ENCODE data around the gene OTUD7B.
"Not testable (repeated sequence)": the region's sequence is repeated elsewhere in the genome, so short reads cannot be mapped to it uniquely, and the experiment has no call there.

The OTUD7B gene

DNA sequence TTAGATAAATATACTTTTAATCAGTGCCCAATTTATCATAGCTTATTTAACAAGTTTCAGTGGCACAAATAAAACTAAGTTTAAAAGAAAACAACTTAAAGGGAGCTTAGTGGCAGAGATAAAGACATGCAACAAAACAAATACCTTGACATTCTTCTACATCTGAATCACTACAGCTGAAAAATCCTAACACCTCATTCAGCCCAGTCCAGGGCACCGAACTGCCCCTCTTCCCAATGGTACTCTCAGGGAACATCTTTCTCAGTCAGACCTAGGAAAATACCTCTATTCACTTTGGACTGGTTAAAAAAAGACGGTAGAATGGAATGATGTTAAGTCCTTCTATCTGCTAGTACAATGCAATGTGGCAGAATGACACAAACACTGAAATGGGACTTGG is 8.3 kb downstream of the OTUD7B start:
- DNase-seq (ENCODE audit: low read depth): no peak

DNA sequence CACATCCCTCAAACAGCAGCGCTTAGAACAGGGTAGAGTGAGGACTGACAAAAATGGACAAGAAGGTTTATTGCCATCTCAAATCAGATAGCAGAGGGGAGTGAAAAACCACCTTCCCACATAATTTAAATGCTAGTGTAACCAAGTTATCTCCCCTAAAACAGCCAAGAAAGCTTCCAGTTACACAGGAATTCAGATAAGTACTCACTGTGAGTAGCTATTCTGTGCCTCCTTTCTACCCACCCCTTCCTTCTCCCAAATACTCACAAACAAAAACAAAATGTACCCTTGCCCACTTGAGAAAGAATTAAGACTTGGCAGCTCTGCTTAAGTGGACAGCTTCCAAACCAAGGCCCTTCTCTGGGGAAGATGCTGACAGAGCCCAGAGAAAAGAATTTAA is 9.1 kb downstream of the OTUD7B start:
- DNase-seq (ENCODE audit: low read depth): no peak

DNA sequence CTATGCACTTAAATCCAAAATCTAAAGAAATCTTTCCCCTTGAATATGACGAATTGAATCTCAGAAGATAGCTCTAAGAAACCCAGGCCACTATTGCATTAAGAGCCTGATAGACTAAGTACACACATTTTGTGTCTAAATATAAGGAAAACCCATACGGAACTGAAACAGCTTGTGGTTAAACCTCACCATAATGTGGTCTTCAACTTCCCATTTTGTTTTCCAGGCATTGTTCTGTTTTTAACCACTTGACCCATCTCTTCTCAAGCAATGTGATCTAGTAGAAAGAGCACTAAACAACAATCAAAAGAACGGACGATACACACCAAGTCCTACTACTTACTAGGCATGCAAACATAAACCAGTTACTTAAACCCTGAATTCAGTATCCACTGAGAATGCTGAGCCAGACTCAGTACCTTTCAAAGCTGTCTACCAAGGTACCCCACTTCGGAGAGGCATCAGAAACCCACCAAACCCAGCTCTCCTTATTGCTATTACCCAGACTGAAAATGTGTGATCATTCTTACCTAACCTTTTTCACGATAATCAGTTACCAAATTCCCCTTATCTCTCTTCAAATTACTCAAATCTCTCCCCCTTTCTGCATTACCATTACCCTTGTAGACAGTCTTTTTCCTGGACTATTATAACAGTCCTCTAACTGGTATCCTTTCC is 12.8 kb downstream of the OTUD7B start:
- DNase-seq (ENCODE audit: low read depth): no peak

DNA sequence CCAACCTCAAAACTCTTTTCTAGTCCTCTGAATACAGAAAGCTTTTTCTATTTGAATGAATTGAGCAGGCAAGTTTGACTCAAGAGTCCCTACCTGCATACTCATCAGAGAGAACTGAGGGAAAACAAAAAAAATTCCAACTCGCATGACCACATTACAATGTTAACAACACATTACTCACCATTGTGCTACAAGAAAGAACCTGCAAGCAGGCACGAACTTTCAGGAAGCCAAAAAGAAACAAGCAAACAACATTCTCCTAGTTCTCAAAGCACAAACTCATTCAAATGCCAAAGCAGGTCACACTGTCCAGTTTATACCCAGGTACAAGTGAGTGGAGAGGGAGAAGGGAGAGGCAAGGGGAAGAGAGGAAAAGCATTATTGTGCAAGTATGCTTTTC is 14.6 kb downstream of the OTUD7B start:
- DNase-seq (ENCODE audit: low read depth): no peak

DNA sequence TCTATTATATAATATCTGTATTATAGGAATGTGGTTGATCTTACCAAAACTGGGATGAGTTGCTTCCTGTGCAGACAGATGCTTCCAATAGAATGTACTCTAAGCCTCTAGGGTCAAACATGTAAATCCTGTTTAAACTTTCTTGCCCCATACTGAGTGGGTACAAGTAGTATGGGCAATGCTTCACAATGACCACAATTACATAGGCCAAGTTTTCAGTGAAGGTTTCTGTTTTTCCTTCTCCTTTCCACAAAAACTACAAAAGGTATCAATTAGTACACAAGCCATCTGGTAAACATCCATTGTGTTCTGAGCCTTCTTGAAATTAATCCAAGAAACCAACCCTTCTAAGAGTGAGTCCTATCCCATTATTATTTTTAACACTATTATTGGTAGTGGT is 16.8 kb downstream of the OTUD7B start:
- no peak for DNase-seq (ENCODE audit: low read depth)

DNA sequence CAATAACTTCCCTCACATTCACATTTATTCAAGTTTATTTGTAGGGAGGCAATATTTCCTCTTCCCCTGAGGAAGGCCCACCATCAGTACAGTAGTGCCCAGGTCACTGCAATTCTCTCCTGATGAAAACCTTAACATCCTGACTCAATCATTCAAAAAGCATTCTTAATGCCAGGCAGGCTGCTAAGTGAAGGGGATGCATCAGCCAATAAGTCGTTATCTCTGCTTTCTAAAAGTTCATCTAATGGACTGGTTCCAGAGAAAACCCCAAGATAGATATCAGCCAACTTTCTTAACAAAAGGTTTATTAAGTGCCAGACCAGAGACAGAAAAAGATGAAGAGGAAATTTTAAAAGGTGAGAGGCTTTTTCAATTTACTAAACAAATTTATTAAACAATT is 17.3 kb downstream of the OTUD7B start:
- DNase-seq (ENCODE audit: low read depth): no peak

DNA sequence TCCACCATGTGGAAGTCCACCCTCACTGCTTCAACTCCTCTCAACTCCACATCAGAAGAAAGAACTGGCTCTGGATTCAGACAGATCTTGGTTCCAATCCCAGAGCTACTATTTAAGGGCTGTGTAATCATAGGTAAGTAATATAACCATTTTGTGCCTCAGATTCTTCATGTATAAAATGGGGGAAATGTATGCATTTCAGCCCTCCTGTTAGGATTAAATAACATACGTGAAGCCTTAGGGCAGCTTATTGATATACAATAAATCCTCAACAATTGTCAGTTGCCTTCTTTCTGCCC is 23.3 kb downstream of the OTUD7B start:
- DNase-seq (ENCODE audit: low read depth): no peak

DNA sequence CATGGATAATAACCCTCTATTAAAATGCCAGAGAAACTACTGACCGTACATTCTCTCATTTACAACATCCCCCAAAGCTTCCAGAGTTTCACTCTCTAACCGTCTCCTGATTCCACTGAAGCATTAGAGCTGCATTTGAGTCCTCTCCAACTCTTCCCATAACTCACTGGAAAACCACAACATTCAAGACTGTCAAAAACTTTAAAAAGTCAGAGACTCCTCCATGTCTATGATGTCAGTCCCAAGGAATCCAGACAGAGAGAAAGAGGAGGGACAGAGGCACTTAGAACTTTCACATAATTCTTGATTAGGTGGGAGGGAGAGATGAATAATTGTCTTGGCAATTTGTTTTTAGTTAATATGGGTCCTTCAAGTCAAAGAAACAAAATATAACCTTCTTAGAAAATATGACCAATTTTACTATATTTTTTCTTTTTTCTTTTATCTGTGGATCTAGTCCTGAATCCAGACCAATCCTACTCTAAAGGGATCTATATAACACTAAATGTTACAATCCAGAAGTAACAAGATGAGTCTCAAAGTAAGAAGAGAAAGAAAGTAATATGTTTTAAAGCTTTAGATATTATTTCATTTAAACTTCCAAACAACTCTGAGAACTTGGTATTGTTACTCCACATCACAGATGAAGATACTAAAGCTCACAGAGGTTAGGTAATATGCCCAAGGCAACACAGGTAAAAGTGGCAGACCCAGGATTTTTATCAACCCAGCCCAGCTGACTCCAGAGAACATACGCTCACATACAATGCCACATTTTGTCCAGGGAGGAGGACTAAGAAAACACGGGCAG is 23.8 kb downstream of the OTUD7B start:
- no peak for DNase-seq (ENCODE audit: low read depth)

DNA sequence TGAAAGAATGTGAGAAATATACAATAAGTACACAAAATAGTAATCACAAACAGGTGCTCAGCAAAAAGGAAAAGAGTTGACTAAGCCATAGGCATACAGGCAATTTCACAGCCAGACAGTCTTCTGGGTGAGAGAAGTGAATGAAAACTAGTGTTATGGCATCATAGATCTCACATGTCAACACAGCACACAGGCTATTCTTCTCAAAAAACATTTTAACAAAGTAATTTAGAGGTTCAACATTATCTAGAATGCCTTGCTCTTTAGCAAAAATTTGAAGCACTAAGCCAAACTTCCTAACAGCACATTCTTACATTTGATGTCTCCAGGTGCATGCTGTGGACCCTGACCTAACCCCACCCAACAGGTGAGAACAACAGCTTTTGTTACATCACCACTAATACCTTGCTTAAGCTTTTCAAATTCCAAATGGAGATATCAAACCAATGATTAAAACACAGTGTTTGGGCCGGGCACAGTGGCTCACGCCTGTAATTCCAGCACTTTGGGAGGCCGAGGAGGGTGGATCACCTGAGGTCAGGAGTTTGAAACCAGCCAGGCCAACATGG is 30.5 kb downstream of the OTUD7B start:
- DNase-seq (ENCODE audit: low read depth): no peak

DNA sequence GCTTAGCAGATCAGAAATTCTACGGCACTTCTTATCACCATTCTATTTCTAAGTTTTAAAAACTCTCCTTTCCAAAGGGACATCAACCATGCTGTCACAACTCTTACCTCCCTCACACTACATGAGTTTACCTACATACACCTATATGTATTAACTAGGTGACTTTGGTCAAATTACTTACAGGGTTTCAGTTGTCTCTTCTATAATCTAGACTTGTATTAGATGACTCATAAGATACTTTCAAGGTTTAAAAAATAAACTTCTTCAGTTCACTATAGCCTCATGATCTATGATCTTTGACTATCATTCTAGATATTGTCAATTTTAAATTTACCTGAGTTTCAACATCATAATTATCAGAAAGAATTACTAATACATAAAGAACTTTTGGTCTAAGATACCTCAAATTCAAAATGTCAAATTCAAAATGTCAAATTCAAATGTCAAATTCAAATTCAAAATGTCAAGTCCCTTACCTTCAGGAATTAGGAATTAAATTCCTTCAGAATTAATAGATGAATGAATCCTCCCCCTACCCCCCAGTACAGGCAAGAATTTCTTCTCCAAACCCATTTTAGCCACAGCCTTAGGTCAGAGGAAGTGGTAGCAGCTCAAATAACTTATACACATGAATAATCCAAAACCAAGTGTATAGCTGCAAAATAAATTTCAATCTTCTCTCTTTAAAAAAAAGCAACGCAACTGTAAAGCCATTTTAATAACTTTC is 31.1 kb downstream of the OTUD7B start:
- no peak for DNase-seq (ENCODE audit: low read depth)

DNA sequence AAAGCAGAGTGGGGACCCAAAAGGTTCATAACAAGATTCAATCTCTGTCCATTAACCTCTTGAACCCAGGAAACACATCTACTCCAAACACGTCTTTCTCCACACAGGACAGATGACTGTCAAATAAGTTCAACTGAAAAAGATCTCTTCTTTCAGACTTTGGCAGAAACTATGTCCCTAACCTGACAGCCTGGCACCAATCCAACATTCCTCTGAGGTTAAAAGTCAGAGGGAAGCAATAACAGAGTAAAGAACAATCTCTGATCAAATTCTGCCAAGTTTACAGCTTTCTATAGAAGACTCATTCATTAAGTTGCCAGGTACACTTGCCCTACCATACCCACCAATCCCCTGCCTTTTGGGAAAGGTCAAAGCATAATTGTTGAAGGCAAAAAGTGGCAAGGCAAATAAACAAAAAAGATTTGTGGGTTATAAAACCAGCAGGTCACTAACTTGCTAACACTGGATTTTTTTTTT is 31.9 kb downstream of the OTUD7B start:
- DNase-seq (ENCODE audit: low read depth): no peak

DNA sequence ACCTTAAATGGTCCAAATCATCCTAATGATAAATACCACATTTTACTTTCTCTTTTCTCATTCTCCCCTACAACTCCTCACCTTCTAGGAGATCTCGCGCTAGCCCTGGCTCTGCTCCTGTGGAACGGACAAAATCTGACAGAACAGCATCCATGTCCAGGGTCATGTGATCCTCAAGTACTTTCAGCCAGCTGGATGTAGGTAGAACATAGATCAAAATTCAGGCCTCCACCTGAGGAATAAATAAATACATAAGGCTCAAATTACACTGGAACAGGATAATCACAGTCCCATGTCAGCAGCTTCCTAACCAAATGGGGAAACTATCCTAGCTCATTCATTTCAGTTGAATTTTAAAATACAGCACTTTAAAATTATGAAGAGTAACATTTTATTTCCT is 33.2 kb downstream of the OTUD7B start:
- no peak for DNase-seq (ENCODE audit: low read depth)

DNA sequence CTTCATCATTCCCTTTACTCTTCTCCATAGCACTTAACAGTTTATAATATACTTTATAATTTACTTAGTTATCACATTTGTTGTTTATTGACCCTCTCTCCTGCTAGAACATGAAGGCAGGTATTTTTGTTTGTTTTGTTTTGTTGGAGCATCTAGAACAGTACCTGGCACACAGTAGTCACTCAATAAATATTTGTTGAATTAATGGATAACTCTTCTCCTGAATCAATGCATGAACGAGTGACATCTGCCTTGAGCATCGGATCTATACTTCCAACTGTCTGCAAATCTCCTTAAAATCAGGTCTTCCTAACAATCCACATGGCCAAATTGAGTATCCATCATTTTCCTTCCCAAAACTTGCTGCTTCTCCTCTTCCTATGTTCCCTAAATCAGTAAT is 38.0 kb downstream of the OTUD7B start:
- DNase-seq (ENCODE audit: low read depth): no peak

DNA sequence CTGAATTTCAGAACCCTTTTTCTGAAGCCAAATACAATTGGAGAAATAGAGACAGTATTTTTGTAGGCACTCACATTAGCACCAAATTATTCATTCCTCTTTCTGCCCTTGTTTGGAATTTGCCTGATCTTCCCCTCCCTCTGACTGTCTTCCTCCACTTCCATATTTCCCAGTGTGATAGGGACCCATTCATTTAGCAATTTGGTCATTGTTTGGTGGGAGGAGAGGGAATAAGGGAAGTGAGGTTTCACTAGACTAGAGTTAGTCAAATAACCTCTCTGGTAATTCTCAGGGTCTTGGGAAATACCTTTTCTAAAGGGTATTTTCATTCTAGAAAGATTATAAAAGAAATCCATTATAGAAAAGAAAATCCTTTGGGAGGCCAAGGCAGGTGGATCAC is 42.9 kb downstream of the OTUD7B start:
- no peak for DNase-seq (ENCODE audit: low read depth)

DNA sequence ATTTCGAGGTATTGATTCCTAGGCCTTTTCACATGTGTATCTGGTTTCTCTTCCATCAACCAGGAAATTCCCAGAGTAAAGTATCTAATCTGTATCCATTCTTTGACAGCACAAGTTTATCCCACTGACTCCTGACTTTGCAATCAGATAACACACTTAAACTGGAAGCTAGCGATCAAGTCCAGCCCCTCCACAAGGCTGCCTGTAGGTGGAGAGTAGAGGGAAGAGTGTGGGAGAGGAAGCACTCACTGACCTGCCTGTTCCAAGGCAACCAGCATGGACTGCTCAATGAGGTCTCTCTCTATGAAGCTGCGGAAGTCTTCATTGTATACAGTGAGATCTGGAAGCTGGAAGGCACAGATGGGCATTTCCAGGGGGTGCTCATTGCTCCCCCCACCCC is 43.5 kb downstream of the OTUD7B start:
- no peak for DNase-seq (ENCODE audit: low read depth)

DNA sequence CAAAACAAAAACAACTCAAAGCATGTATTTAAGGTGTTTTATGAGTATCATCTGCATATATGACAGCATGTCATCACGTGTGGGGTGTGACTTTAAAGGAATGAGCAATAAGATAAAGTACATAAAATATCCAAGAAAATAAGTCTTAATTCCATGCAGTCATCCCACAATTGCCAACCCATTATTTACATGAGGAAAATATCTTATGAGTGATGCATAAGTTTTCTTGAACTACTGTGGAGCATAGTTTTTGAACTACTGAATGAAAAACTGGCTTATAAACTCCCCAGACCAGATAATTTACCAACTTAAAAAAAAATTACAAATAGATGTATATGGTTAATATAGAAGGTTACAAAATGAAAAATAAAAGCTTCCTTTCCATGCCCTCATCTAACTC is 44.1 kb downstream of the OTUD7B start:
- DNase-seq (ENCODE audit: low read depth): no peak

DNA sequence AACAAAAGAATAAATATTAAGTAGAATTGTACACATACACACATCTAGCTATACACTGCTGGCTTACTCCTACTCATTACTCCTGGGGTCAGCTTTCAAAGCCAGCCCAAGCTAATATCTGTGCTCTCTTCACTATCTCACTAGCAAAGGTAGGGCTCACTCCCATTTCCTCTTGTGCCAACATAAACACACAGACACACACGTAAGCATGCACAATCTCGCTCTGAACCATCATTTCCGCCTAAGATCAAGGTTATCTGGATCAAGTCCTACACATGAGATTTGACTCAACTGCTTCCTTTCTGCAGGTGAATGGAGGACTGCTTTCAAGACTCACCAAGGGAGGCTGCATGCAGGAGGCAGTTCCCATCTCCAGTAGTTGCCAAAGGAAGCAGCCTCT is 45.1 kb downstream of the OTUD7B start:
- no peak for DNase-seq (ENCODE audit: low read depth)

DNA sequence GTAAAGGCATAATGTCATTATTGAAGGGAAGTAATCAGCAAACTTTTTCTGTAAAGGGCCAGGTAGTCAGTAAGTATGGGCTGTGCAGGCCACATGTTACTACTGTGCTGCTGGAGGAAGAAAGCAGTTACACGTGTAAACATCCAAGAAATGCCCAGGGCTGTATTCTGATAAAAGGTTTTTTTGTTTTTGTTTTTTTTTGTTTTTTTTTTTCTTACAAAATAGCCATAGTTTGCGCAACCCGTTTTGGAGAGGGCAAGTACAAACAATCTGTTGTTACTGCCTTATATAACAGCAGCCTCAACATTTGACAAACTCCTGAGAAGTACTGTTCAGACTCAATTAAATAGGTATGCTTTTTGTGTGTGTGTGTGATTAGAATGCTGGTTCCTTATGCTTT is 47.2 kb downstream of the OTUD7B start:
- DNase-seq (ENCODE audit: low read depth): no peak

DNA sequence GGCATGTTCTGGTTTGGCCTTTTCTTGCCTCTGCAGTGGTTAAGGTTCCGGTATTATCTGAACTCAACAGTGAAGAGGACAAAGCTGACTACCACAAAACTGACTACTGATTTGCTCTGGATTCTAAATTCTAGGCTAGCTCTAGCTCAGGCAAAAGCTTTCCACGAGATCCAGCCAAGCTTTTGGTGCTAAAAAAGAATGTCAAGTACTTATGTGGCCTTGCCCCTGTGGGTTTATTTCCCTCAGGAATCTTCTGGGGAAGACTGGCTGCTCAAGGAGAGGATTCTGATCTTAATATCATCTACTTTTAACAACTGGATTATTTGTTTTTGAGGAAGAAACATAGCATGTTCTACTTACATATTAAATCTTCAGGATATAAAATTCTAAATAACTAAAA is 47.8 kb downstream of the OTUD7B start:
- no peak for DNase-seq (ENCODE audit: low read depth)

DNA sequence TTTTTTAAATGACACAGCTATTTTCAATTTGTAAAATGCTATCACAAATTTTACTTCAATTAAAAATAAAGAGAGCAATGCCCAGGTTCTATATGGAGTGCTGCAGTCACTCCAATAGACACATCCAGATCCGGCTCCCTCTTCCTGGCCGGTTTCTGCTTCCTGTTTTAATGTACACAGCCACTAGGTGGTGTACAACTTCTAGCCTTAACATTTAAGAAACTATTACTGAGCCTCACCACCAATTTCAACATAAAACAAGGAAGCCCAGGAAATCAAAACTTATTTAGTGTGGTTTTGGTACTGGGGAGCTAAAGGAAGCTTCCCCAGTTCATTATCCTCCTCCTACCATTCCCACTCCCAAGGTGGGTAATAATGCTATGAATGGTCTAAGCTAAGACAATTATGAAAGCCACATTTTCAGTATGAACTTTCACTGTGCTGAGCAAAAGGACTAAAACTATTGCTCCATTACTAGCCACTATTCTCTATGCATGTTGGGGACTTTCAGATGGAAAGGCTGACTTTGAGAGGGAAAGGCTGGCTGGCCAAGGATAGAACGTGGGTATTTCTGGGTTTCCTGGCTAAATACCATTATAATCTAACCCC is 48.4 kb downstream of the OTUD7B start:
- DNase-seq (ENCODE audit: low read depth): peak; percentile 22

DNA sequence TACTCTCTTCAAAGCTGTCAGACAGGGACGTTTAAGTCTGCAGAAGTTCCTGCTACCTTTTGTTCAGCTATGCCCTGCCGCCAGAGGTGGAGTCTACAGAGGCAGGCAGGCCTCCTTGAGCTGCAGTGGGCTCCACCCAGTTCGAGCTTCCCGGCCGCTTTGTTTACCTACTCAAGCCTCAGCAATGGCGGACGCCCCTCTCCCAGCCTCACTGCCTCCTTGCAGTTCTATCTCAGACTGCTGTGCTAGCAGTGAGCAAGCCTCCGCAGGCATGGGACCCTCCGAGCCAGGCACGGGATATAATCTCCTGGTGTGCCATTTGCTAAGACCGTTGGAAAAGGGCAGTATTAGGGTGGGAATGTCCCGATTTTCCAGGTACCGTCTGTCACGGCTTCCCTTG is 53.0 kb downstream of the OTUD7B start:
- not testable (repeated sequence) for DNase-seq (ENCODE audit: low read depth)

DNA sequence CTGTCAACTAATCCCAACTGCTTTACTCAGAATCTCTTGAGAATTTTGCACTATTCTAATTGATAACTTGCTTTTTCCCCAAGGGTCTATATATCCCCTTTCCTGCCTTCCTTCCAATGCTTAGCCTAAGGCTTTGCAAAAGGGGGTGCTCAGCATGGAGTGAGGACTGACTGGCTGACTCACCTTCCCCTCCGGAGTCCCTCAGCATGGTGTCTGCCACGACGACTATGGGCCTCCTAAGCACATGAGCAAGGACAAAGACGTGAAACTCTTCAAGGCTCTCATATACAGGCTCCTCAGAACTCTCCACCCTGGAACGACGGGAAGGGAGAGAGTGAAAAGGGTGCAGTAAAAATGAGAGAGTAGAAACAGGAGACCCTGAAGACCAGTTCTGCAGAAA is 60.6 kb downstream of the OTUD7B start:
- DNase-seq (ENCODE audit: low read depth): no peak

DNA sequence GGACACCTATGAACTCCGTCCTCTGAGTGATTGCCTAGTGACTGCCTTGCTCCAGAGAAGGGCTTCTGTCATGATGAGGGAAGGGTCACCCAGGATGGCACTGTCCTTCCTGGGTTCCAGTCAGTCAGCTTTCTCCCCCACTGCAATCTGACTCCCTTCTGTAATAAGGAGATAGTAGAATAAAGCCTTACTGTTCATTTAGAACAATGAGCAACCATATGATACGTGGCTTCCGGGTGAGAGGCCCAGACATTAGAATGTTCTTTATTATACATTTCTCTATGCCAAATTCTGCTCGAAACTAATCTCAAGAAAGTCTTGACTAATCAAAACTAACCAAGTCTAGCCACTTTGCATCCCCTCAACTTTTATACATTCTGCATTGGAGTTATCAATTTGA is 65.3 kb downstream of the OTUD7B start:
- no peak for DNase-seq (ENCODE audit: low read depth)

Data from stimulated activated CD8-positive, alpha-beta memory T cell treated with anti-CD3 and anti-CD28 coated beads, Interleukin-12 subunit alpha, Interleukin-12 subunit beta, amount 100 ng/mL, for 1 hour (primary cell).